Islet of Langerhans (tissue), 1 donor: ENCODE results near the gene MYL11.
"Not testable (repeated sequence)": the region's sequence is repeated elsewhere in the genome, so short reads cannot be mapped to it uniquely, and the experiment has no call there.

ENCODE experiments used
- FAIRE-seq: peaks from one replicate; lab custom pipeline; 2011; peaks lifted over from hg19 to GRCh38; lab: Jason Lieb, UNC

MYL11 gene

GRCh38 chr16:30371248-30371816 is 3.3 kb upstream of the MYL11 start:
- FAIRE-seq, result no peak

- no peak for FAIRE-seq
Measured at GRCh38 chr16:30372038-30372712, 2.4 kb upstream of the MYL11 start.

- no peak for FAIRE-seq
Measured at GRCh38 chr16:30372725-30373124, 1.9 kb upstream of the MYL11 start.

GRCh38 chr16:30375864-30376263 is 1.3 kb downstream of the MYL11 start:
- FAIRE-seq, result no peak

GRCh38 chr16:30376461-30376902 is 1.9 kb downstream of the MYL11 start:
- FAIRE-seq, result no peak

GRCh38 chr16:30377050-30377811 is 2.6 kb downstream of the MYL11 start:
- no peak for FAIRE-seq

GRCh38 chr16:30377812-30378235 is 3.2 kb downstream of the MYL11 start:
- no peak for FAIRE-seq

GRCh38 chr16:30378236-30379157 is 3.9 kb downstream of the MYL11 start:
- FAIRE-seq, result no peak

- no peak for FAIRE-seq
Measured at GRCh38 chr16:30379158-30379783, 4.7 kb downstream of the MYL11 start.

GRCh38 chr16:30380072-30380802 is 5.6 kb downstream of the MYL11 start:
- FAIRE-seq, result no peak

GRCh38 chr16:30380803-30381208 is 6.2 kb downstream of the MYL11 start:
- no peak for FAIRE-seq

GRCh38 chr16:30381291-30382041 is 6.9 kb downstream of the MYL11 start:
- FAIRE-seq, result no peak

GRCh38 chr16:30382111-30382881 is 7.7 kb downstream of the MYL11 start, which contains the start of gene SEPTIN1:
Gene SEPTIN1, minus strand, starts transcription at chr16:30382561. Its CDS starts 19 bp downstream, at chr16:30382542.
- no peak for FAIRE-seq

GRCh38 chr16:30383521-30383920 is 8.9 kb downstream of the MYL11 start:
- no peak for FAIRE-seq

- no peak for FAIRE-seq
Measured at GRCh38 chr16:30394592-30395154, 20.1 kb downstream of the MYL11 start.

GRCh38 chr16:30395155-30395991 is 20.8 kb downstream of the MYL11 start, which contains the start of gene ZNF48:
Gene ZNF48, plus strand, starts transcription at chr16:30395420. Its CDS starts 375 bp downstream, at chr16:30395795.
- FAIRE-seq, result no peak

- no peak for FAIRE-seq
Measured at GRCh38 chr16:30395992-30396585, 21.5 kb downstream of the MYL11 start.

GRCh38 chr16:30396627-30397026 is 22.0 kb downstream of the MYL11 start:
- not testable (repeated sequence) for FAIRE-seq
